Uterus (tissue), 2 donors: ENCODE measurements around the gene TIGAR.

Experiments
- CTCF ChIP-seq, 4 experiments: fragments of 200-600 bp in 2 of 4; fragments of 450-650 bp in 2 of 4; sonication (generic) in 2 of 4; IDR thresholded peaks; one replicate each; pipeline ENCODE4 v1.5.1; 2016 to 2019; ENCODE audit warnings: antibody characterized with exemption in 4 of 4, mild to moderate bottlenecking in 2 of 4, moderate library complexity in 1 of 4
- POLR2A ChIP-seq, 2 donors: fragments of 450-650 bp; IDR thresholded peaks; one replicate each; pipeline ENCODE4 v1.6.1; 2016; ENCODE audit warnings: antibody characterized with exemption in 2 of 2, mild to moderate bottlenecking in 1 of 2, moderate library complexity in 1 of 2

DNA sequence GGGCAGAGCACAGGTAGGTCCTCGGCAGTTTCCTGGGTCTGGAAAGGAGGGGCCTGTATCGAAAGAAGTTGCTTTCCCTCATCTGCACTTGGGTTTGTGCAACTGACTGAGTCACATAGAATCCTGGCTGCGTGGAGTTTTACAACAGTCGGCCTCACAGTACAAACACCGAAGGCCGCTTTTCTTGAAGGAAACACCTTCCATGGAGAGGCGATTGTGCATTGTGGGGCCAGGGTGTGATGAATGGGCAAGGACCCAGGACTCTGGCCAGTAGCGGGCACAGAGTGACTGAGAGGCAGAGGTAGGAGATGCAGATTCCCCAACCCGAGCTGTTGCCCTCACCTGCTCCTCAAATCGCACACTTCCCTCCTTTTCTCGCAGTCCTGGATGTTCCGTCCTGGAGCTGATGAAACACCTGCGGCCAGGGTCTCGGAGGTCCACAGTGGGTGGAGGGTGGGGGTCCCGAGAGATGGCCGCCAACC lies 39.8 kb upstream of the TIGAR start:
- no peak for TF ChIP-seq CTCF (IDR thresholded peaks at IDR 0.05)
- TF ChIP-seq POLR2A (IDR thresholded peaks at IDR 0.05) = no peak
